ENCODE data around the gene PPARG.
A peak's percentile ranks its signal among the peaks of the same experiment; 100 is the strongest.

The PPARG gene

DNA sequence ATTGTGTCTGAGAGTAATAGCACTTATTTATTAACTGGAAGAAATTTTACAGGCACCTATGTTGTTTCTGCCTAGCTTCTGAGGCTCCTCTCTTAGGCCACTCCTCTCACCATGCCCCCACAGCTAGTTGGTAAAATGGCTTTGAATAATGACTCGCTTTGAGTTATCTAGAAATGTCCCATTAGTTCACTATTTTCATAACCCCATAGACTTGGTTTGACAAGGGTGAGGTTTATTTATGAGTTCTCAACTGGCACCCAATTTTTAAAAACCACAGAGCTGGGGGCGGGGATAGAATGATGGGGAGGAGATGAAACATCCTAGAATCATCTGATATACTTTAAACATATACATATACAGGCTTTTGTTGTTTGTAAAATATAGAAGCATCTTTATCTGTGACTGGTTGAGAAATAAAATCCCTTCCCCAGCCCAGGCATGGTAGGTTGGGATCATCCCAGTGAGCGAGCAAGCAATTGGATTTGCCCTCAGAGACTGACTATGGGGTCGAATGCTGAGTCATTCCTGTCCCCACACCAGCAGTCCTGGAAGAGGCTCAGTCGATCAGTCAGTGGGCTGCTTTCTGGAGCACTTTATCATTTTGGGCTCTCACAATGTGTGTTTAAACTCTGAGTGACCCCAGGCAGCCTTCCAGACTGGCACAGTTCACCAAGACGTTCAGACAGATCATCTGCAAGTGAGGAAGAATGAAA is 135.2 kb downstream of the PPARG start:
- no peak overlapping the region for H3K4me3 ChIP-seq (ENCODE audit: low read depth, low read length)
- TF ChIP-seq CTCF (IDR thresholded peaks at IDR 0.05; ENCODE audit: low read depth, low read length) = no peak
- no peak for TF ChIP-seq POLR2A (IDR thresholded peaks at IDR 0.05; ENCODE audit: extremely low read depth, insufficient read length)
- no peak for TF ChIP-seq MYC (IDR thresholded peaks at IDR 0.05; ENCODE audit: low read depth, low read length)
- TF ChIP-seq, protein P1, sequence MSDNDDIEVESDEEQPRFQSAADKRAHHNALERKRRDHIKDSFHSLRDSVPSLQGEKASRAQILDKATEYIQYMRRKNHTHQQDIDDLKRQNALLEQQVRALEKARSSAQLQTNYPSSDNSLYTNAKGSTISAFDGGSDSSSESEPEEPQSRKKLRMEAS (IDR thresholded peaks at IDR 0.05; ENCODE audit: low read depth, low read length) = no peak
- peak; percentile 54 for DNase-seq (ENCODE audit: low read depth)

GRCh38 chr3:12424635-12425319 is 135.9 kb downstream of the PPARG start:
- DNase-seq (ENCODE audit: low read depth) = no peak
- no peak overlapping the region for H3K4me3 ChIP-seq (ENCODE audit: low read depth, low read length)
- TF ChIP-seq POLR2A (IDR thresholded peaks at IDR 0.05; ENCODE audit: extremely low read depth, insufficient read length) (no peak), MYC (IDR thresholded peaks at IDR 0.05; ENCODE audit: low read depth, low read length) (no peak), CTCF (IDR thresholded peaks at IDR 0.05; ENCODE audit: low read depth, low read length) (no peak)
- TF ChIP-seq, protein P1 (IDR thresholded peaks at IDR 0.05; ENCODE audit: low read depth, low read length) = no peak

DNA sequence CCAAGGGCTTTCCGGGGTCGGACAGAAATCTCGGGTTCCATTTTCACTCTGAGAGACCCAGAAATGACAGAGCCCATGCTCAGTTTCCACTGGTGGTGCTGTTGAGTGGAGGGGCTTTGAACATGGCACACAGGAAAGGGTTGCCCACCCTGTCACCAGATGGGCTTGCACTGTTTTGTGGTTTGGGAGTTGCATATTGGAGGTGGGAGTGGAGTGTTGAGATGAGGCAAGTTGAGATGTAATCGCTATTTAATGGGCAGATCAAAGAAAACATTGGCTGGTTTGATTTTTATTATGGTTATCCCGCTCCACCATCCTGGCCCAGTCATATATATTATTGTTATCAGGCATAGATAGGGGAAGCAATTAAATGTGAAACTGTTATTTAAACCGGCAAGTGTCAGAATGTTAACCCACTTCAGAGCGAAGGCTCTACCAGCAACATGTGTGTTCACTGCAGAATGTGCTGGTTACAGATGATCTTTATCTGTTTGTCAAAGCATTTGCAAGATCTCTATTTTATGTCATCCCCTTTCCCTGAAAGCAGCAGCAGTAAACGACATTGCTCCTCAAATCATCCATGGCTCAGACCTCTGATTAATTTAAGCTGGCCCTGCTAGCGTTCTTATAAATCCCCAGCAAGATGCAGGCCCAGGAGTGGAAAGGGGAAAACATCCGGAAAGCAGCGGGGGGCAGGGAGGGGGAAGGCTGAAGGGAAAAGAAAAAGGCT is 137.1 kb downstream of the PPARG start:
- TF ChIP-seq POLR2A (IDR thresholded peaks at IDR 0.05; ENCODE audit: extremely low read depth, insufficient read length) = no peak
- TF ChIP-seq MYC (IDR thresholded peaks at IDR 0.05; ENCODE audit: low read depth, low read length) = no peak
- TF ChIP-seq, protein P1 (IDR thresholded peaks at IDR 0.05; ENCODE audit: low read depth, low read length) = no peak
- no peak for TF ChIP-seq CTCF (IDR thresholded peaks at IDR 0.05; ENCODE audit: low read depth, low read length)
- DNase-seq (ENCODE audit: low read depth) = no peak
- H3K4me3 ChIP-seq (ENCODE audit: low read depth, low read length) = no peak overlapping the region

- no peak for TF ChIP-seq CTCF (IDR thresholded peaks at IDR 0.05; ENCODE audit: low read depth, low read length)
- TF ChIP-seq MYC (IDR thresholded peaks at IDR 0.05; ENCODE audit: low read depth, low read length) = no peak
- no peak for TF ChIP-seq POLR2A (IDR thresholded peaks at IDR 0.05; ENCODE audit: extremely low read depth, insufficient read length)
- TF ChIP-seq, protein P1 (IDR thresholded peaks at IDR 0.05; ENCODE audit: low read depth, low read length) = no peak
- no peak for DNase-seq (ENCODE audit: low read depth)
Observed at GRCh38 chr3:12427551-12427950, 138.7 kb downstream of the PPARG start.

DNA sequence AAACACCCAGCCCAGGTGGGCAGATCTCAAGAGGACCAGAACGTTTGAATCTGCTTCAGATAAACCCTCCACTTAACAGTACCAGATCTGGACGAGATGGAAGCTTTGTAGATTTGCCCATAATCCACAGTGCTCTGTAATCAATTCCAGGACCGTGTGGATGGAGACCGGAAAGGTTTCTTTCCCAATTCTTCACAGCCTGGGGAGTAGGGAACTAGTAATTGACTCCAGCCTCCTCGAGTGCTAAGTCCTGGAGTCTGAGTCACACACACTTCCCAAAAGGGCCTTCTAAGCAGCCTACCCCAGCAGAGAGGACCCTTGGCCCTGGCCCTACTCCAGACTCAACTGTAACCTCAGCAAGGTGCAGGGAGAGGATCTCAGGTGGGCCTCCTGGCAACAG is 139.3 kb downstream of the PPARG start:
- no peak for DNase-seq (ENCODE audit: low read depth)
- no peak overlapping the region for H3K4me3 ChIP-seq (ENCODE audit: low read depth, low read length)
- no peak for TF ChIP-seq CTCF (IDR thresholded peaks at IDR 0.05; ENCODE audit: low read depth, low read length)
- TF ChIP-seq, protein P1 (IDR thresholded peaks at IDR 0.05; ENCODE audit: low read depth, low read length) = no peak
- no peak for TF ChIP-seq MYC (IDR thresholded peaks at IDR 0.05; ENCODE audit: low read depth, low read length)
- no peak for TF ChIP-seq POLR2A (IDR thresholded peaks at IDR 0.05; ENCODE audit: extremely low read depth, insufficient read length)

More at GRCh38 chr3:12427551-12427950, 138.7 kb downstream of the PPARG start:
- no peak overlapping the region for H3K4me3 ChIP-seq (ENCODE audit: low read depth, low read length)
